Liver (tissue), 9 donors: Measurements from ENCODE around the gene CDH13. TPM values are rescaled to one million over a fixed set of nuclear protein-coding genes. Genes with fewer than 3 reads are reported as not detected.

Experiments
- DNase-seq: peaks from one replicate; pipeline ENCODE4 v3.0.0-alpha.2; 2017; ENCODE audit warnings: low spot score
- H3K27ac ChIP-seq, 2 donors: one replicate each; pipeline ENCODE4 v1.7.0; 2013; ENCODE audit warnings: inconsistent platforms in 2 of 2, low read length in 2 of 2, control low read depth in 1 of 2, low read depth in 1 of 2, mild to moderate bottlenecking in 1 of 2
- H3K27me3 ChIP-seq, 4 donors: one replicate each; pipeline versions ENCODE4 v1.6.1 to v1.7.0; 2013; ENCODE audit warnings: low read length in 3 of 4, inconsistent platforms in 1 of 4, mild to moderate bottlenecking in 1 of 4, moderate library complexity in 1 of 4; ENCODE audit not compliant: control insufficient read depth in 4 of 4, insufficient read depth in 4 of 4
- H3K36me3 ChIP-seq, 4 donors: one replicate each; pipeline versions ENCODE4 v1.6.1 to v1.7.0; 2013; ENCODE audit warnings: low read length in 3 of 4, mild to moderate bottlenecking in 3 of 4, low read depth in 1 of 4, moderate library complexity in 1 of 4; ENCODE audit not compliant: control insufficient read depth in 4 of 4, insufficient read depth in 3 of 4
- H3K4me1 ChIP-seq, 4 donors: one replicate each; pipeline versions ENCODE4 v1.6.1 to v1.7.0; 2013; ENCODE audit warnings: low read length in 3 of 4, mild to moderate bottlenecking in 3 of 4, moderate library complexity in 1 of 4; ENCODE audit not compliant: control insufficient read depth in 4 of 4, insufficient read depth in 4 of 4
- H3K4me3 ChIP-seq, 3 donors: one replicate each; pipeline versions ENCODE4 v1.6.1 to v1.7.0; 2013; ENCODE audit warnings: low read length in 3 of 3, control low read depth in 1 of 3, low read depth in 1 of 3, mild to moderate bottlenecking in 1 of 3
- H3K9ac ChIP-seq, 2 donors: one replicate each; pipeline ENCODE4 v1.7.0; 2013; ENCODE audit warnings: low read length in 2 of 2, mild to moderate bottlenecking in 2 of 2, moderate library complexity in 2 of 2, control low read depth in 1 of 2, low read depth in 1 of 2
- H3K9me3 ChIP-seq, 4 donors: one replicate each; pipeline versions ENCODE4 v1.6.1 to v1.7.0; 2013; ENCODE audit warnings: low read length in 3 of 4; ENCODE audit not compliant: control insufficient read depth in 4 of 4
- EGR1 ChIP-seq, 2 donors: IDR thresholded peaks; 2 replicates each; pipeline ENCODE4 v1.6.1; 2016 to 2018; ENCODE audit warnings: antibody characterized with exemption in 2 of 2, low read depth in 2 of 2
- FOXA1 ChIP-seq: IDR thresholded peaks from 2 replicates; pipeline ENCODE4 v1.6.1; 2016; ENCODE audit warnings: antibody characterized with exemption
- FOXA2 ChIP-seq: IDR thresholded peaks from 2 replicates; pipeline ENCODE4 v1.6.1; 2016; ENCODE audit warnings: antibody characterized with exemption
- HNF4A ChIP-seq, 2 donors: conservative IDR thresholded peaks; 2 replicates each; pipeline ENCODE4 v1.6.1; 2016; ENCODE audit warnings: antibody characterized with exemption in 2 of 2, mild to moderate bottlenecking in 2 of 2
- HNF4G ChIP-seq: IDR thresholded peaks from 2 replicates; pipeline ENCODE4 v1.6.1; 2016; ENCODE audit warnings: antibody characterized with exemption
- JUND ChIP-seq, 2 donors: IDR thresholded peaks; 2 replicates each; pipeline ENCODE4 v1.6.1; 2016; ENCODE audit warnings: antibody characterized with exemption in 2 of 2
- NR2F2 ChIP-seq: IDR thresholded peaks from 2 replicates; pipeline ENCODE4 v1.6.1; 2016; ENCODE audit warnings: antibody characterized with exemption
- RAD21 ChIP-seq, 2 donors: IDR thresholded peaks; 2 replicates each; pipeline ENCODE4 v1.6.1; 2016; ENCODE audit warnings: antibody characterized with exemption in 2 of 2, mild to moderate bottlenecking in 2 of 2
- RXRA ChIP-seq, 2 donors: IDR thresholded peaks; 2 replicates each; pipeline ENCODE4 v1.6.1; 2017 to 2018; ENCODE audit warnings: antibody characterized with exemption in 2 of 2, mild to moderate bottlenecking in 1 of 2
- SP1 ChIP-seq: IDR thresholded peaks from 2 replicates; pipeline ENCODE4 v1.6.1; 2018; ENCODE audit warnings: antibody characterized with exemption, mild to moderate bottlenecking
- TAF1 ChIP-seq: conservative IDR thresholded peaks from 2 replicates; pipeline ENCODE4 v1.6.1; 2016; ENCODE audit warnings: antibody characterized with exemption, mild to moderate bottlenecking
- YY1 ChIP-seq: IDR thresholded peaks from 2 replicates; pipeline ENCODE4 v1.6.1; 2016; ENCODE audit warnings: antibody characterized with exemption, mild to moderate bottlenecking
- WGBS: extraction: QIAGEN DNeasy Blood & Tissue Kit; methylation state at CpG from one replicate; pipeline ENCODE4 v1.1.7; 2013; 5-methylcytosine and 5-hydroxymethylcytosine counted together
- polyA plus RNA-seq, 2 donors: library from polyadenylated mRNA; stranded (reverse) in 1 of 2; unstranded in 1 of 2; fragments of 200-250 nt in 1 of 2; fragments of >200 nt in 1 of 2; fragmentation: Nextera tagmentation in 1 of 2; extraction: Ambion mirVana in 1 of 2; gene quantifications; one replicate each; pipeline versions ENCODE4 v1.2.1 to v1.2.3, GENCODE V29; 2013 to 2015
- total RNA-seq, 2 donors: library from RNA; depleted of rRNA; stranded (reverse); fragments of >200 nt; gene quantifications; one replicate each; pipeline ENCODE4 v1.2.3, GENCODE V29; 2014
- TF ChIP-seq, protein P1 (sequence below): fragments of 150-350 bp; IDR thresholded peaks from 2 replicates; pipeline ENCODE4 v1.5.1; 2017; ENCODE audit warnings: improper control_type of control experiment, low read depth, low read length; ENCODE audit not compliant: missing input control
- TF ChIP-seq, protein P2 (sequence below): IDR thresholded peaks from 2 replicates; pipeline ENCODE4 v1.6.1; 2016; ENCODE audit warnings: antibody characterized with exemption
- TF ChIP-seq, protein P3 (sequence below): IDR thresholded peaks from 2 replicates; pipeline ENCODE4 v1.6.1; 2016; ENCODE audit warnings: antibody characterized with exemption, mild to moderate bottlenecking
- TF ChIP-seq, protein P4 (sequence below): IDR thresholded peaks from 2 replicates; pipeline ENCODE4 v1.6.1; 2016; ENCODE audit warnings: antibody characterized with exemption
- TF ChIP-seq, protein P5 (sequence below): IDR thresholded peaks from 2 replicates; pipeline ENCODE4 v1.6.1; 2016; ENCODE audit warnings: antibody characterized with exemption
- donor health status: healthy.
- donor health status: healthy.
- donor health status: healthy.
- donor health status: healthy.
- donor health status: healthy.

The CDH13 gene
- total and polyA plus RNA-seq, 4 donors, result 0.21 to 1.5 (median 0.58) TPM

DNA sequence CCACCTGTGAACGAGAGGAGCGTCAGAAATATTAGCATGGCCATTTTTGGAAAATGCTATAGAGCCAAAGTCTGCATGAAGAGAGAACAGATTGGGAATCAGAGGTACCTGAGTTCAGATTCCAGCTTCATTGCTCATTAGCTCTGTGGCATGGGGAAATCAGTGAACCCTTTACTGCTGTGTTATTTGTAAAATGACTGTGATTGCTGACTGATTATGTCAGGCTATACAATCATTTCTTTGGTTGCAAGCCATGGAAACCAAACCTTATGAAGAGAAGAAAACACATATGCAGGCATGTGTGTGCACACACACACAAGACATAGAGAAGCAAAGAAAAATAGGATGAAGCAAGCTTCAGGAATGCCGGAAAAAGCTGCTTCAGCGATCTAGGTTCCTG lies 1079.6 kb downstream of the CDH13 start:
- Histone ChIP-seq H3K27ac (no peak overlapping the region), H3K27me3 (peaks cover 0 to 2% (median under 1%) of the 10 kb centered on the region in 4 donors), H3K36me3 (no peaks in the 10 kb centered on the region), H3K4me1 (no peaks in the 10 kb centered on the region), H3K4me3 (no peak overlapping the region), H3K9ac (no peak overlapping the region), H3K9me3 (peaks cover 0 to 3% (median 0%) of the 10 kb centered on the region in 4 donors)
- no peak for TF ChIP-seq TAF1
- no peak for TF ChIP-seq FOXA1
- no peak for TF ChIP-seq HNF4A (conservative IDR thresholded peaks at IDR 0.05)
- no peak for TF ChIP-seq YY1
- no peak for TF ChIP-seq NR2F2
- no peak for TF ChIP-seq SP1
- TF ChIP-seq JUND (IDR thresholded peaks at IDR 0.05), result no peak
- TF ChIP-seq, protein P1, sequence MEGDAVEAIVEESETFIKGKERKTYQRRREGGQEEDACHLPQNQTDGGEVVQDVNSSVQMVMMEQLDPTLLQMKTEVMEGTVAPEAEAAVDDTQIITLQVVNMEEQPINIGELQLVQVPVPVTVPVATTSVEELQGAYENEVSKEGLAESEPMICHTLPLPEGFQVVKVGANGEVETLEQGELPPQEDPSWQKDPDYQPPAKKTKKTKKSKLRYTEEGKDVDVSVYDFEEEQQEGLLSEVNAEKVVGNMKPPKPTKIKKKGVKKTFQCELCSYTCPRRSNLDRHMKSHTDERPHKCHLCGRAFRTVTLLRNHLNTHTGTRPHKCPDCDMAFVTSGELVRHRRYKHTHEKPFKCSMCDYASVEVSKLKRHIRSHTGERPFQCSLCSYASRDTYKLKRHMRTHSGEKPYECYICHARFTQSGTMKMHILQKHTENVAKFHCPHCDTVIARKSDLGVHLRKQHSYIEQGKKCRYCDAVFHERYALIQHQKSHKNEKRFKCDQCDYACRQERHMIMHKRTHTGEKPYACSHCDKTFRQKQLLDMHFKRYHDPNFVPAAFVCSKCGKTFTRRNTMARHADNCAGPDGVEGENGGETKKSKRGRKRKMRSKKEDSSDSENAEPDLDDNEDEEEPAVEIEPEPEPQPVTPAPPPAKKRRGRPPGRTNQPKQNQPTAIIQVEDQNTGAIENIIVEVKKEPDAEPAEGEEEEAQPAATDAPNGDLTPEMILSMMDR, result no peak
- no peak for TF ChIP-seq RAD21 (IDR thresholded peaks at IDR 0.05)
- TF ChIP-seq, protein P2, sequence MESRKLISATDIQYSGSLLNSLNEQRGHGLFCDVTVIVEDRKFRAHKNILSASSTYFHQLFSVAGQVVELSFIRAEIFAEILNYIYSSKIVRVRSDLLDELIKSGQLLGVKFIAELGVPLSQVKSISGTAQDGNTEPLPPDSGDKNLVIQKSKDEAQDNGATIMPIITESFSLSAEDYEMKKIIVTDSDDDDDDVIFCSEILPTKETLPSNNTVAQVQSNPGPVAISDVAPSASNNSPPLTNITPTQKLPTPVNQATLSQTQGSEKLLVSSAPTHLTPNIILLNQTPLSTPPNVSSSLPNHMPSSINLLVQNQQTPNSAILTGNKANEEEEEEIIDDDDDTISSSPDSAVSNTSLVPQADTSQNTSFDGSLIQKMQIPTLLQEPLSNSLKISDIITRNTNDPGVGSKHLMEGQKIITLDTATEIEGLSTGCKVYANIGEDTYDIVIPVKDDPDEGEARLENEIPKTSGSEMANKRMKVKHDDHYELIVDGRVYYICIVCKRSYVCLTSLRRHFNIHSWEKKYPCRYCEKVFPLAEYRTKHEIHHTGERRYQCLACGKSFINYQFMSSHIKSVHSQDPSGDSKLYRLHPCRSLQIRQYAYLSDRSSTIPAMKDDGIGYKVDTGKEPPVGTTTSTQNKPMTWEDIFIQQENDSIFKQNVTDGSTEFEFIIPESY, result no peak
- TF ChIP-seq, protein P3, sequence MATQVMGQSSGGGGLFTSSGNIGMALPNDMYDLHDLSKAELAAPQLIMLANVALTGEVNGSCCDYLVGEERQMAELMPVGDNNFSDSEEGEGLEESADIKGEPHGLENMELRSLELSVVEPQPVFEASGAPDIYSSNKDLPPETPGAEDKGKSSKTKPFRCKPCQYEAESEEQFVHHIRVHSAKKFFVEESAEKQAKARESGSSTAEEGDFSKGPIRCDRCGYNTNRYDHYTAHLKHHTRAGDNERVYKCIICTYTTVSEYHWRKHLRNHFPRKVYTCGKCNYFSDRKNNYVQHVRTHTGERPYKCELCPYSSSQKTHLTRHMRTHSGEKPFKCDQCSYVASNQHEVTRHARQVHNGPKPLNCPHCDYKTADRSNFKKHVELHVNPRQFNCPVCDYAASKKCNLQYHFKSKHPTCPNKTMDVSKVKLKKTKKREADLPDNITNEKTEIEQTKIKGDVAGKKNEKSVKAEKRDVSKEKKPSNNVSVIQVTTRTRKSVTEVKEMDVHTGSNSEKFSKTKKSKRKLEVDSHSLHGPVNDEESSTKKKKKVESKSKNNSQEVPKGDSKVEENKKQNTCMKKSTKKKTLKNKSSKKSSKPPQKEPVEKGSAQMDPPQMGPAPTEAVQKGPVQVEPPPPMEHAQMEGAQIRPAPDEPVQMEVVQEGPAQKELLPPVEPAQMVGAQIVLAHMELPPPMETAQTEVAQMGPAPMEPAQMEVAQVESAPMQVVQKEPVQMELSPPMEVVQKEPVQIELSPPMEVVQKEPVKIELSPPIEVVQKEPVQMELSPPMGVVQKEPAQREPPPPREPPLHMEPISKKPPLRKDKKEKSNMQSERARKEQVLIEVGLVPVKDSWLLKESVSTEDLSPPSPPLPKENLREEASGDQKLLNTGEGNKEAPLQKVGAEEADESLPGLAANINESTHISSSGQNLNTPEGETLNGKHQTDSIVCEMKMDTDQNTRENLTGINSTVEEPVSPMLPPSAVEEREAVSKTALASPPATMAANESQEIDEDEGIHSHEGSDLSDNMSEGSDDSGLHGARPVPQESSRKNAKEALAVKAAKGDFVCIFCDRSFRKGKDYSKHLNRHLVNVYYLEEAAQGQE, result no peak
- no peak for TF ChIP-seq HNF4G
- TF ChIP-seq RXRA (IDR thresholded peaks at IDR 0.05), result no peak
- TF ChIP-seq, protein P4, sequence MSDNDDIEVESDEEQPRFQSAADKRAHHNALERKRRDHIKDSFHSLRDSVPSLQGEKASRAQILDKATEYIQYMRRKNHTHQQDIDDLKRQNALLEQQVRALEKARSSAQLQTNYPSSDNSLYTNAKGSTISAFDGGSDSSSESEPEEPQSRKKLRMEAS, result no peak
- DNase-seq, result no peak
- WGBS, result 91% methylated on average over 4 of the region's 4 CpGs

DNA sequence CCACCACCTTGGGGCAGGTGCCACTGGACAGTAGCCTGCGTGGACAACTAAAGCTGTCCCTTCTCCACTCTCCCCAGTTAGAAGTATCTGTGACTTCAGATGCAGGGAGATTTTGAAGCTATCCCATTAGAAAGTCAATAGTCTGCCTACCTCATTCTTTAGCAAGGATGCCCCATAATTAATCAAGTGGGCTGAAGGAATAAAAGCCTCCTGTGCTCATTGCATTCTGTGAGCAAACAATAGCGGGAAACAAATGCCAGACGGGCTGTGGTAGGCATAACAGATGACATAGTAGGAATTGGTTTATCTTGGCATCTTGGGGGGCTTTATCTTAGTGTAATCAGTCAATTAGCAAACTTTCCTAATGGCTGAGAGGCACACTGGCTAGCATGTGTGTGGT lies 1084.3 kb downstream of the CDH13 start:
- Histone ChIP-seq H3K4me3 (no peak overlapping the region), H3K36me3 (no peaks in the 10 kb centered on the region), H3K4me1 (no peaks in the 10 kb centered on the region), H3K27ac (no peak overlapping the region), H3K27me3 (peaks cover 0 to 2% (median 0%) of the 10 kb centered on the region in 4 donors), H3K9ac (no peak overlapping the region), H3K9me3 (no peaks in the 10 kb centered on the region)
- WGBS, result 68% methylated on average over 3 of the region's 3 CpGs
- TF ChIP-seq, protein P5, sequence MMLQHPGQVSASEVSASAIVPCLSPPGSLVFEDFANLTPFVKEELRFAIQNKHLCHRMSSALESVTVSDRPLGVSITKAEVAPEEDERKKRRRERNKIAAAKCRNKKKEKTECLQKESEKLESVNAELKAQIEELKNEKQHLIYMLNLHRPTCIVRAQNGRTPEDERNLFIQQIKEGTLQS, result no peak
- TF ChIP-seq, protein P4, result no peak
- TF ChIP-seq SP1 (no peak), FOXA1 (no peak), EGR1 (IDR thresholded peaks at IDR 0.05; ENCODE audit: low read depth in 2 of 2) (no peak), RAD21 (IDR thresholded peaks at IDR 0.05) (no peak), FOXA2 (no peak), JUND (IDR thresholded peaks at IDR 0.05) (no peak), NR2F2 (no peak)
- TF ChIP-seq, protein P1, result no peak
- TF ChIP-seq, protein P3, result no peak
- DNase-seq, result no peak
